Erythroblast (primary cell): ENCODE measurements around the gene GH2.

Source experiments
- GATA1 ChIP-seq: IDR thresholded peaks from 2 replicates; pipeline ENCODE4 v1.6.1; 2011; ENCODE audit warnings: low read depth, mild to moderate bottlenecking, control low read depth, low read length, moderate library complexity
- POLR2A ChIP-seq: IDR thresholded peaks from 2 replicates; pipeline ENCODE4 v1.6.1; 2011; ENCODE audit warnings: mild to moderate bottlenecking, low read length

DNA sequence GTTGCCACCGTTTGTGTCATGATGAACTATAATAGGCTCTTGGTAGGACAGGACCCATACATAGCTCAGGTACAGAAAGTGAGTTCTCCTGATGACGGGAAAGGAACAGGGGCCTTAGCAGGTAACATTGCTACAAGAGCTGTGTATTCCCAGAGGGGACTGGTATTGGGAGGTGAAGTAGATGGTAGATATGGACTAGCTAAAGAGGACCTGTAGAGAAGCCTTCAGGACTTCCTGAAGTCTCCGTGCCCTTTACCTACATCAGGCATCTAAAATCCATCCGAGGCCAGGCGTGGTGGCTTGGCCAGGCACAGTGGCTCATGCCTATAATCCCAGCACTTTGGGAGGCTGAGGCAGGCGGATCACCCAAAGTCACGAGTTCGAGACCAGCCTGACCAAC is 26.6 kb downstream of the GH2 start:
- TF ChIP-seq POLR2A (no peak), GATA1 (no peak)
